NCI-H82 (cell line): ENCODE data around the gene UBR4.
"Not testable (repeated sequence)": the region's sequence is repeated elsewhere in the genome, so short reads cannot be mapped to it uniquely, and the experiment has no call there.

Experiments used
- DNase-seq: peaks from one replicate; lab custom pipeline; 2025; lab: John Stamatoyannopoulos, UW

Gene UBR4

GRCh38 chr1:19220080-19220846 is 10.2 kb upstream of the UBR4 start:
- no peak for DNase-seq

GRCh38 chr1:19219451-19219850 is 9.4 kb upstream of the UBR4 start:
- DNase-seq = peak; percentile 44

- DNase-seq = not testable (repeated sequence)
These were observed 6.5 kb upstream of the UBR4 start for GRCh38 chr1:19216585-19216984.

- DNase-seq = no peak
These were observed 3.5 kb upstream of the UBR4 start for GRCh38 chr1:19213580-19213979.

GRCh38 chr1:19212167-19212566 is 2.1 kb upstream of the UBR4 start:
- DNase-seq = no peak

GRCh38 chr1:19210772-19211549 is 895 bp upstream of the UBR4 start:
- peak; percentile 50 for DNase-seq

GRCh38 chr1:19209439-19209989 is 552 bp downstream of the UBR4 start:
- DNase-seq = peak; percentile 65

- no peak for DNase-seq
These were observed 1.2 kb downstream of the UBR4 start for GRCh38 chr1:19208710-19209438.

GRCh38 chr1:19206947-19207346 is 3.1 kb downstream of the UBR4 start:
- no peak for DNase-seq

GRCh38 chr1:19205845-19206244 is 4.2 kb downstream of the UBR4 start:
- no peak for DNase-seq

GRCh38 chr1:19205403-19205802 is 4.7 kb downstream of the UBR4 start:
- DNase-seq = no peak

GRCh38 chr1:19204446-19205266 is 5.4 kb downstream of the UBR4 start:
- no peak for DNase-seq

- DNase-seq = no peak
These were observed 6.6 kb downstream of the UBR4 start for GRCh38 chr1:19203440-19203839.

GRCh38 chr1:19202396-19202795 is 7.7 kb downstream of the UBR4 start:
- no peak for DNase-seq

GRCh38 chr1:19199969-19200604 is 10.0 kb downstream of the UBR4 start:
- no peak for DNase-seq

GRCh38 chr1:19199329-19199968 is 10.6 kb downstream of the UBR4 start:
- no peak for DNase-seq

- DNase-seq = no peak
These were observed 11.2 kb downstream of the UBR4 start for GRCh38 chr1:19198820-19199219.

GRCh38 chr1:19197845-19198244 is 12.2 kb downstream of the UBR4 start:
- DNase-seq = no peak

GRCh38 chr1:19196331-19196730 is 13.7 kb downstream of the UBR4 start:
- no peak for DNase-seq

GRCh38 chr1:19193004-19193403 is 17.1 kb downstream of the UBR4 start:
- DNase-seq = no peak

GRCh38 chr1:19191811-19192210 is 18.3 kb downstream of the UBR4 start:
- DNase-seq = no peak
